AG04450 (cell line): ENCODE results near the gene RNASE8. TPM values are rescaled to one million over a fixed set of nuclear protein-coding genes. Genes with fewer than 3 reads are reported as not detected.

Experiments used
- CTCF ChIA-PET: fragments of 300-600, 350-600 bp; formaldehyde crosslinking; extraction: SDS; loops from one replicate; lab custom pipeline; 2022; ENCODE audit warnings: antibody characterized with exemption, inconsistent platforms; lab: Charles Lee
- POLR2A ChIA-PET: fragments of 350-600 bp; formaldehyde crosslinking; extraction: SDS; loops from one replicate; lab custom pipeline; 2021; ENCODE audit warnings: antibody characterized with exemption, inconsistent platforms; lab: Yijun Ruan, JAX
- DNase-seq: peaks from one replicate; pipeline ENCODE4 v3.0.0-alpha.2; 2011; ENCODE audit warnings: low read depth, low spot score
- H3K27ac ChIP-seq: one replicate; pipeline ENCODE4 v1.5.1; 2012; ENCODE audit warnings: low read depth, low read length, control low read depth
- H3K27me3 ChIP-seq: one replicate; pipeline ENCODE4 v1.6.0; 2012; ENCODE audit warnings: low read length; ENCODE audit not compliant: control insufficient read depth, insufficient read depth
- H3K4me3 ChIP-seq: 2 replicates; pipeline ENCODE4 v1.5.1; 2011; ENCODE audit warnings: mild to moderate bottlenecking, low read depth, low read length, control low read depth
- H3K9me3 ChIP-seq: 2 replicates; pipeline ENCODE4 v1.5.1; 2012; ENCODE audit warnings: low read length; ENCODE audit not compliant: control insufficient read depth, insufficient read depth
- polyA plus RNA-seq: library from polyadenylated mRNA; depleted of rRNA; stranded (reverse); fragments of >200 nt; gene quantifications from 2 replicates; pipeline ENCODE4 v1.2.3, GENCODE V29; 2011
- TF ChIP-seq, protein P1 (sequence below): IDR thresholded peaks from 2 replicates; pipeline ENCODE4 v1.5.1; 2011; ENCODE audit warnings: low read depth, low read length, control low read depth, inconsistent platforms

The RNASE8 gene
- polyA plus RNA-seq, 1 experiment: not detected

DNA sequence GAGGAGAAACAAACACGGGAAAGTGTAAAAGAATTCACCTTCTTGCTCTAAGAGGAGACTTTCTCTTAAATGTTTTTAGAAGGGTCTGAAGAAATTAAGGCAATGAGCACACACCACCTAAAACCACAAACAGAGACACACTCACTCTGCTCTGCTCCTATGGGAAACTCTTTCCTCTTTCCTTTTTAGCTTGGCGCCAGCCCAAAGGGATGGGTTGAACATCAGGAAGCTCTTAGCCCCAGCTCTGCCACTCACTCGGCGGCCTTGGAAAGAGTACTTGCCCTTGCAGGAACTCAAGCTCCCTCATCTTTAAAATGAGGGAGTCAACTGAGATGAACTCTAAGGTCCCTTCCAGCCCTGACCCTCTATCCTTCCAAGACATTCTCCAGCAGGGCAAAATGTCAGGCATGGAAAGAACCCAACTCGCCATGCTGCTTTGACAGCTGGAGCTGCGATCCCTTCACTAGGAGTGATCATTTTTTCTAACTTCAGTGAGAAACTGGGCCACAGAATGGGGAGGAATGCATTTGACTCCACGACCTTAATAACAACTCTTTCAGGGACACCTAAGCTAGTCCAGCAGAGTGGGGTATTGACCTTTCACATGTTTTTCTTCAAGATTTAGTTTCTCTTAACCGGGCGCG lies 980 bp upstream of the RNASE8 start:
- Histone ChIP-seq H3K27ac (no peak overlapping the region), H3K27me3 (peaks cover 3% of the 10 kb centered on the region), H3K9me3 (no peaks in the 10 kb centered on the region), H3K4me3 (no peak overlapping the region)
- TF ChIP-seq, protein P1, sequence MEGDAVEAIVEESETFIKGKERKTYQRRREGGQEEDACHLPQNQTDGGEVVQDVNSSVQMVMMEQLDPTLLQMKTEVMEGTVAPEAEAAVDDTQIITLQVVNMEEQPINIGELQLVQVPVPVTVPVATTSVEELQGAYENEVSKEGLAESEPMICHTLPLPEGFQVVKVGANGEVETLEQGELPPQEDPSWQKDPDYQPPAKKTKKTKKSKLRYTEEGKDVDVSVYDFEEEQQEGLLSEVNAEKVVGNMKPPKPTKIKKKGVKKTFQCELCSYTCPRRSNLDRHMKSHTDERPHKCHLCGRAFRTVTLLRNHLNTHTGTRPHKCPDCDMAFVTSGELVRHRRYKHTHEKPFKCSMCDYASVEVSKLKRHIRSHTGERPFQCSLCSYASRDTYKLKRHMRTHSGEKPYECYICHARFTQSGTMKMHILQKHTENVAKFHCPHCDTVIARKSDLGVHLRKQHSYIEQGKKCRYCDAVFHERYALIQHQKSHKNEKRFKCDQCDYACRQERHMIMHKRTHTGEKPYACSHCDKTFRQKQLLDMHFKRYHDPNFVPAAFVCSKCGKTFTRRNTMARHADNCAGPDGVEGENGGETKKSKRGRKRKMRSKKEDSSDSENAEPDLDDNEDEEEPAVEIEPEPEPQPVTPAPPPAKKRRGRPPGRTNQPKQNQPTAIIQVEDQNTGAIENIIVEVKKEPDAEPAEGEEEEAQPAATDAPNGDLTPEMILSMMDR: no peak
- POLR2A ChIA-PET: no interaction called here
- DNase-seq: no peak
- CTCF ChIA-PET: interaction anchor here (1.0 to 2.4 kb wide), 5 partner anchors 16 to 79 kb away, joined by 3 to 7 read pairs (median 3); no protein-coding TSS in a partner anchor

DNA sequence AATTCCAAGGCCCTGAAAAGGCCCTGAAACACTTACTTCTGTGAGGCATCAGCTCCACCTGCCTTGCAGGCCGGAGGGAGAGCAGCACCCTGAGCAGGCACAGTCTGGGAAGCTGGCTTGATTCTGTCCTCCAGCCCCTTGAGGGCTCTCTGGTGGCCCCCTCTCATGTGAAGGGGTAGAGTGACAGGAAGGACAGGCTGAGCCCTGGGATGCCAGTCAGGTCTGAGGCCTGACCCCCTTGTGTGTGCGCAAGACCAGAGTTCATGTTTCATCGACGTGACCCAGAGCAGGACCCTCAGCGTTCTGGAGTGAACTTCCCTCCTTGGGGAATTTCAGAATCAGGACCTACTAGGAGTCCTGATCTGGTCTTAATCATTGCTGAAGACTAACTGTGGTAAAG lies 1.3 kb downstream of the RNASE8 start:
- no peaks in the 10 kb centered on the region for H3K9me3 ChIP-seq
- no peak for DNase-seq
- no peak overlapping the region for H3K4me3 ChIP-seq
- H3K27ac ChIP-seq: no peak overlapping the region
- ChIA-PET POLR2A (no interaction called here), CTCF (interaction anchor here (1.4 to 2.2 kb wide), 2 partner anchors 10 to 44 kb away, joined by 8 to 14 read pairs; no protein-coding TSS in a partner anchor)
- TF ChIP-seq, protein P1: no peak
- no peaks in the 10 kb centered on the region for H3K27me3 ChIP-seq

DNA sequence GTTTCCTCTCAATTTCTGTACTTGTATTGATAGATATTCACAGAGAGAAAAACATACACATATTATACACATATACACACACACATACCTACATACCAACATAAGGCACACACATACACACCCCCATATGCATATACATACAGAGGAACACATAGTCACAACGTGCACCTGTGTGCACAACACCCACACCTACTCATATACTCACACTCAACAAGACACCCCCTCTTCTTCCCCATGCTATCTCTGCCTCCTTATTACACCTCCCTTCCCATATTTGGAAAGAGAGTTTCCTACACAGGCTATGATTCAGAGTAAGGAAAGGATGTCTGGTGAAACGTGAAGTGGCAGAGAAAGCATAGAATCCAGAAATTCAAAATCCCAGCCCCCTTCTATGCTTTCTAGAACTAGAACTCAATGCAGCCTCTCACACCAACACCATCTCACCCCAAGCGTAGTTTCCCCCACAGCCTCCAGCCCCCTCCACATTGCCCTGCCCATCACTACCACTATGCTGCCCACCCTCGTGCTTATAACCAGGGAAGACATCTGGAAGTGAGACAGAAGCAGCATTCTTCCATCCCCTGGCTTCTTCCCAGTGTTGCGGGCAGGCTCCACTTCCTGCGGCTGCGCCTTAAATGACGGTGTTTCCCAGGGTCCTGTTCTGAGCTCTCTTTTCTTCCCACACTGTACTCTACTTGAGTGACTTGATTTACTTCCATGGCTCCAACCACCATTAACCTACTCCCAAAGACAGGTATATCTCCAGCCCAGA lies 2.4 kb downstream of the RNASE8 start:
- H3K27ac ChIP-seq: no peak overlapping the region
- H3K27me3 ChIP-seq: no peaks in the 10 kb centered on the region
- ChIA-PET CTCF (interaction anchor here (1.4 to 2.8 kb wide), 4 partner anchors 8 to 55 kb away, joined by 8 to 14 read pairs (median 9); no protein-coding TSS in a partner anchor), POLR2A (no interaction called here)
- no peak overlapping the region for H3K4me3 ChIP-seq
- H3K9me3 ChIP-seq: no peaks in the 10 kb centered on the region
- TF ChIP-seq, protein P1: no peak
- no peak for DNase-seq

DNA sequence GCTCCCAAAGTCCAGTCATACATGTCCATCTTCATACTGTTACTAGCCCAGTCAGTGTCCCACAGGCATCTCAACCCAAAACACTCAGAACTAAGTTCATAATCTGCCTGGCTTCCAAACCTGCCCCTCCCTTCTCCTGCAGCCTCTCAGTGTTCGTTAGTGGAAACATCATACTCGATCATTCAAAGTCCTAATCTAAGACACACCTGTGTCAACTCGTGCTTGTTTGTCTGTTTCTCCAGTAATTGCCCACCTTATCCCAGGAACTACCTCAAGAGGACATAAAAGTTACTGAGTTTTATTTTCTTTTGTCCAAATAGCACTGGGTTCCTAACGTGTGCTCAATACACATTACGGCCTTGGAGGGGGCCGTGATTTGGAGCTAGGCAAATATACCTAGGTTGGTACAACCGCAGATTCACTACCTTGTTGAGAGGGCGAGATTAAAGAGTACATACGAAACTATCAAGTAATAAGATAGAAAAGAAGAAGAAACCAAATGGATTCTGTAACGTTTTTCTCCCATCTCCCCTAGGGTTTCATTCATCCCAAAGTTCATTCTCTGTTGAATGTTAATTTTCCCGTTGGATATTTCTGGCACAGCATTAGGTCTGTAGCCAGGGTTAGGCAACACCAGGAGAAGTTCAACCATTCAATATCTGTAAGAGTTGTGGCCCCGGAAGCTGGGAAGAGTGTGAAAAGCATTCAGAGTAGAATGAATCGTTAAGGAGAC lies 3.2 kb downstream of the RNASE8 start:
- DNase-seq: no peak
- Histone ChIP-seq H3K27me3 (no peaks in the 10 kb centered on the region), H3K27ac (no peak overlapping the region), H3K4me3 (no peak overlapping the region), H3K9me3 (no peaks in the 10 kb centered on the region)
- TF ChIP-seq, protein P1: no peak
- ChIA-PET CTCF (interaction anchor here (1.6 to 3.1 kb wide), 4 partner anchors 10 to 56 kb away, joined by 6 to 38 read pairs (median 9); no protein-coding TSS in a partner anchor), POLR2A (no interaction called here)
